NCI-H446 treated with DMSO at 0.1 percent for 48 hours (cell line): ENCODE data around the gene P2RY8.
"Not testable (repeated sequence)": the region's sequence is repeated elsewhere in the genome, so short reads cannot be mapped to it uniquely, and the experiment has no call there.

ENCODE experiments used
- DNase-seq: peaks from one replicate; lab custom pipeline; 2025; lab: John Stamatoyannopoulos, UW

Gene P2RY8

GRCh38 chrX:1444561-1445500, 92.2 kb downstream of the P2RY8 start:
- no peak for DNase-seq

GRCh38 chrX:1443496-1444075, 93.4 kb downstream of the P2RY8 start:
- no peak for DNase-seq

GRCh38 chrX:1442724-1443367, 94.1 kb downstream of the P2RY8 start:
- no peak for DNase-seq

GRCh38 chrX:1442016-1442665, 94.8 kb downstream of the P2RY8 start:
- no peak for DNase-seq

GRCh38 chrX:1440506-1440905, 96.5 kb downstream of the P2RY8 start:
- no peak for DNase-seq

GRCh38 chrX:1435241-1435895, 101.6 kb downstream of the P2RY8 start:
- no peak for DNase-seq

GRCh38 chrX:1434871-1435240, 102.1 kb downstream of the P2RY8 start:
- DNase-seq: no peak

GRCh38 chrX:1433646-1434357, 103.2 kb downstream of the P2RY8 start:
- no peak for DNase-seq

- no peak for DNase-seq
Measured at GRCh38 chrX:1430451-1430850, 106.5 kb downstream of the P2RY8 start.

- DNase-seq: no peak
Measured at GRCh38 chrX:1427756-1428155, 109.2 kb downstream of the P2RY8 start.

GRCh38 chrX:1426321-1426720, 110.7 kb downstream of the P2RY8 start:
- DNase-seq: not testable (repeated sequence)

- no peak for DNase-seq
Measured at GRCh38 chrX:1425381-1425780, 111.6 kb downstream of the P2RY8 start.

GRCh38 chrX:1424147-1424851, 112.7 kb downstream of the P2RY8 start:
- DNase-seq: no peak

GRCh38 chrX:1423215-1423614, 113.8 kb downstream of the P2RY8 start:
- no peak for DNase-seq

- no peak for DNase-seq
Measured at GRCh38 chrX:1422135-1422465, 114.9 kb downstream of the P2RY8 start.

- no peak for DNase-seq
Measured at GRCh38 chrX:1421433-1422134, 115.4 kb downstream of the P2RY8 start.

GRCh38 chrX:1420371-1420770, 116.6 kb downstream of the P2RY8 start:
- no peak for DNase-seq

- no peak for DNase-seq
Measured at GRCh38 chrX:1419545-1420355, 117.2 kb downstream of the P2RY8 start.

GRCh38 chrX:1418901-1419544, 118.0 kb downstream of the P2RY8 start:
- no peak for DNase-seq
